HG02852 (cell line): ENCODE results near the gene ATP8B1.

ENCODE experiments used
- ATAC-seq: cut with Tn5 transposase; IDR thresholded peaks from one replicate; pipeline ENCODE4 v1.9.1; 2021; ENCODE audit warnings: mild to moderate bottlenecking, moderate library complexity; ENCODE audit not compliant: unreplicated experiment

Gene ATP8B1

GRCh38 chr18:57630002-57630753, 172.9 kb downstream of the ATP8B1 start:
- peak; percentile 93 for ATAC-seq

GRCh38 chr18:57629422-57629821, 173.7 kb downstream of the ATP8B1 start:
- no peak for ATAC-seq

- no peak for ATAC-seq
These were observed 175.6 kb downstream of the ATP8B1 start for GRCh38 chr18:57627488-57627887.

GRCh38 chr18:57624988-57625387, 178.1 kb downstream of the ATP8B1 start:
- ATAC-seq, result no peak

- ATAC-seq, result peak; percentile 21
These were observed 181.9 kb downstream of the ATP8B1 start for GRCh38 chr18:57621246-57621604.

- ATAC-seq, result no peak
These were observed 183.2 kb downstream of the ATP8B1 start for GRCh38 chr18:57619876-57620275.

- no peak for ATAC-seq
These were observed 184.2 kb downstream of the ATP8B1 start for GRCh38 chr18:57618910-57619309.

- no peak for ATAC-seq
These were observed 199.2 kb downstream of the ATP8B1 start for GRCh38 chr18:57603871-57604270.
